AG04450 (cell line): ENCODE measurements around the gene EIF4G3. TPM values are rescaled to one million over a fixed set of nuclear protein-coding genes. Genes with fewer than 3 reads are reported as not detected.
A peak's percentile ranks its signal among the peaks of the same experiment; 100 is the strongest.
"Not testable (repeated sequence)": the region's sequence is repeated elsewhere in the genome, so short reads cannot be mapped to it uniquely, and the experiment has no call there.

Experiments
- CTCF ChIA-PET: fragments of 300-600, 350-600 bp; formaldehyde crosslinking; extraction: SDS; loops from one replicate; lab custom pipeline; 2022; ENCODE audit warnings: antibody characterized with exemption, inconsistent platforms; lab: Charles Lee
- POLR2A ChIA-PET: fragments of 350-600 bp; formaldehyde crosslinking; extraction: SDS; loops from one replicate; lab custom pipeline; 2021; ENCODE audit warnings: antibody characterized with exemption, inconsistent platforms; lab: Yijun Ruan, JAX
- DNase-seq: peaks from one replicate; pipeline ENCODE4 v3.0.0-alpha.2; 2011; ENCODE audit warnings: low read depth, low spot score
- H3K27ac ChIP-seq: one replicate; pipeline ENCODE4 v1.5.1; 2012; ENCODE audit warnings: low read depth, low read length, control low read depth
- H3K27me3 ChIP-seq: one replicate; pipeline ENCODE4 v1.6.0; 2012; ENCODE audit warnings: low read length; ENCODE audit not compliant: control insufficient read depth, insufficient read depth
- H3K4me3 ChIP-seq: 2 replicates; pipeline ENCODE4 v1.5.1; 2011; ENCODE audit warnings: mild to moderate bottlenecking, low read depth, low read length, control low read depth
- H3K9me3 ChIP-seq: 2 replicates; pipeline ENCODE4 v1.5.1; 2012; ENCODE audit warnings: low read length; ENCODE audit not compliant: control insufficient read depth, insufficient read depth
- polyA plus RNA-seq: library from polyadenylated mRNA; depleted of rRNA; stranded (reverse); fragments of >200 nt; gene quantifications from 2 replicates; pipeline ENCODE4 v1.2.3, GENCODE V29; 2011
- TF ChIP-seq, protein P1 (sequence below): IDR thresholded peaks from 2 replicates; pipeline ENCODE4 v1.5.1; 2011; ENCODE audit warnings: low read depth, low read length, control low read depth, inconsistent platforms

EIF4G3 gene
- polyA plus RNA-seq, 1 experiment, result 74.9 TPM

DNA sequence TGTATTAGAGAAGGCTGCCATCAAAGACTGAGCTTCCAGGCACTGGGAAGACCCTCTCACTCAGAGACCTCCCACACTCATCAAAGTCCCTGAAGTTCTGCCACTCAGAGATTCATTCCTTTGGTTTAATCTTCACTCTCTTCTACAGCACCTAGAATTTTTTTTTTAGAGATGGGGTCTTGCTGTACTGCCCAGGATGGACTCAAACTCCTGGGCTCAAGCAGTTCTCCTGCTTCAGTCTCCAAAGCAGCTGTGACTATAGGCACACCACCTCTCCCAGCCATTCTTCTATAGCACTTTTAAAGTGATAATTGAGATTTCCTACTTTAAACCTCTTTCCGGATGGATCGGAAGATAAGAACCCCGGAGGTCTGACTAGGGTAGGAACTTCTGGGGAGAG lies 385.9 kb downstream of the EIF4G3 start:
- Histone ChIP-seq H3K27ac (no peak overlapping the region), H3K4me3 (no peak overlapping the region), H3K27me3 (no peaks in the 10 kb centered on the region), H3K9me3 (no peaks in the 10 kb centered on the region)
- POLR2A ChIA-PET, result no interaction called here
- no peak for DNase-seq
- CTCF ChIA-PET, result no interaction called here
- TF ChIP-seq, protein P1, sequence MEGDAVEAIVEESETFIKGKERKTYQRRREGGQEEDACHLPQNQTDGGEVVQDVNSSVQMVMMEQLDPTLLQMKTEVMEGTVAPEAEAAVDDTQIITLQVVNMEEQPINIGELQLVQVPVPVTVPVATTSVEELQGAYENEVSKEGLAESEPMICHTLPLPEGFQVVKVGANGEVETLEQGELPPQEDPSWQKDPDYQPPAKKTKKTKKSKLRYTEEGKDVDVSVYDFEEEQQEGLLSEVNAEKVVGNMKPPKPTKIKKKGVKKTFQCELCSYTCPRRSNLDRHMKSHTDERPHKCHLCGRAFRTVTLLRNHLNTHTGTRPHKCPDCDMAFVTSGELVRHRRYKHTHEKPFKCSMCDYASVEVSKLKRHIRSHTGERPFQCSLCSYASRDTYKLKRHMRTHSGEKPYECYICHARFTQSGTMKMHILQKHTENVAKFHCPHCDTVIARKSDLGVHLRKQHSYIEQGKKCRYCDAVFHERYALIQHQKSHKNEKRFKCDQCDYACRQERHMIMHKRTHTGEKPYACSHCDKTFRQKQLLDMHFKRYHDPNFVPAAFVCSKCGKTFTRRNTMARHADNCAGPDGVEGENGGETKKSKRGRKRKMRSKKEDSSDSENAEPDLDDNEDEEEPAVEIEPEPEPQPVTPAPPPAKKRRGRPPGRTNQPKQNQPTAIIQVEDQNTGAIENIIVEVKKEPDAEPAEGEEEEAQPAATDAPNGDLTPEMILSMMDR, result no peak

DNA sequence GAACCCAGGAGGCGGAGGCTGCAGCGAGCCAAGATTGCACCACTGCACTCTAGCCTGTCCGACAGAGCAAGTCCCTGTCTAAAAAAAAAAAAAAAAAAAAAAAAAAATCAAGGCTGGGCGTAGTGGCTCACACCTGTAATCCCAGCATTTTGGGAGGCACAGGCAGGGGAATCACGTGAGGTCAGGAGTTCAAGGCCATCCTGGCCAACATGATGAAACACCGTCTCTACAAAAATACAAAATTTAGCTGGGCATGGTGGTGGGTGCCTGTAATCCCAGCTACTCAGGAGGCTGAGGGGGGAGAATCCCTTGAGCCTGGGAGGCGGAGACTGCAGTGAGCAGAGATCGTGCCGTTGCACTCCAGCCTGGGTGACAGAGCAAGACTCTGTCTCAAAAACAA lies 387.1 kb downstream of the EIF4G3 start:
- H3K9me3 ChIP-seq, H3K27ac ChIP-seq, DNase-seq, POLR2A ChIA-PET, H3K27me3 ChIP-seq, H3K4me3 ChIP-seq: not testable (repeated sequence)
- CTCF ChIA-PET, result interaction anchor here (0.7 to 2.3 kb wide), 3 partner anchors 88 to 406 kb away, joined by 5 to 8 read pairs (median 7); no protein-coding TSS in a partner anchor

DNA sequence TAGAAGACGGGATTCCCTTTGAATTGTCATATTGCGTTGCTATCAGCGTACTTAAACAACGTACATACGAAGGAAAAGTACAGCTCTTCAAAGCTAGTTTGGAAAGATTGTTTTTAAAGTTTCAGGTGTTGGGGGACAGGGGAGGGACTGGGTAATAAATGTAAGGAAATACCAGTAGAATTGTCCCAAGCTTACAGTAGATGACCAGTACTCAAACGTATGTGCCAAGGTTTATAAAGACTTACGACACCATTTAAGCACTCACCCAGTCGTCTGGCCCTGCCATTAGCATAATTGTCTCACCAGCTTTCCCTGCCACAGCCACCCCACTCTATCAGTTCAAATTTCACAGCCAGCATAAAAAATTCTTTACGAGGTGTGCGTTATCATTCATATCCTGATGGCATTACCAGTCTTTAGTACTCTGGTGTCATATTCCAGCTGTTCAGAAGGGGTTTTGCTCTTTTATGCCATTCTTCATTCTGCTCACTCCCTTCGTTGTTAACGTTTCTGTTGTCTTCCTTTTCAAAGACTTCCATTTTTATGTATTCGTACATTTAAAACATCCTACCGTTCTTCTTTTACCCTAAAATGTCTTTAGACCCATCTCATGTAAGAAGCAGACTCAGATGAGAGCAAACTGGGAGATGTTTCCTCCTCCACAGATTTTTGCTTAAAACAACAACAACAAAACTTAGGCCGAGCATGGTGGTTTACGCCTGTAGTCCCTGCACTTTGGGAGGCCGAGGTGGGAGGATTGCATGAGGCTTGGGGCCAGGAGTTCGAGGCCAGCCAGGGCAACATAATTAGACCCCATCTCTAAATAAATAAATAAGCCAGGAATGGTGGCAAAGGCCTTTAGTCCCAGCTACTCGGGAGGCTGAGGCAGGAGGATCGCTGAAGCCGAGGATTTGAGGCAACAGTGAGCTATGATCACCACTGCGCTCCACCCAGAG lies 388.6 kb downstream of the EIF4G3 start:
- POLR2A ChIA-PET, result interaction anchor here (0.9 to 2.4 kb wide), 2 partner anchors 79 to 91 kb away, joined by 3 to 8 read pairs; no protein-coding TSS in a partner anchor
- Histone ChIP-seq H3K4me3 (peak overlapping the region; percentile 94), H3K27me3 (no peaks in the 10 kb centered on the region), H3K27ac (peak overlapping the region; percentile 97), H3K9me3 (no peaks in the 10 kb centered on the region)
- TF ChIP-seq, protein P1, result no peak
- no peak for DNase-seq
- CTCF ChIA-PET, result interaction anchor here (1.3 to 2.3 kb wide), 2 partner anchors 91 to 407 kb away, joined by 5 to 8 read pairs; no protein-coding TSS in a partner anchor

DNA sequence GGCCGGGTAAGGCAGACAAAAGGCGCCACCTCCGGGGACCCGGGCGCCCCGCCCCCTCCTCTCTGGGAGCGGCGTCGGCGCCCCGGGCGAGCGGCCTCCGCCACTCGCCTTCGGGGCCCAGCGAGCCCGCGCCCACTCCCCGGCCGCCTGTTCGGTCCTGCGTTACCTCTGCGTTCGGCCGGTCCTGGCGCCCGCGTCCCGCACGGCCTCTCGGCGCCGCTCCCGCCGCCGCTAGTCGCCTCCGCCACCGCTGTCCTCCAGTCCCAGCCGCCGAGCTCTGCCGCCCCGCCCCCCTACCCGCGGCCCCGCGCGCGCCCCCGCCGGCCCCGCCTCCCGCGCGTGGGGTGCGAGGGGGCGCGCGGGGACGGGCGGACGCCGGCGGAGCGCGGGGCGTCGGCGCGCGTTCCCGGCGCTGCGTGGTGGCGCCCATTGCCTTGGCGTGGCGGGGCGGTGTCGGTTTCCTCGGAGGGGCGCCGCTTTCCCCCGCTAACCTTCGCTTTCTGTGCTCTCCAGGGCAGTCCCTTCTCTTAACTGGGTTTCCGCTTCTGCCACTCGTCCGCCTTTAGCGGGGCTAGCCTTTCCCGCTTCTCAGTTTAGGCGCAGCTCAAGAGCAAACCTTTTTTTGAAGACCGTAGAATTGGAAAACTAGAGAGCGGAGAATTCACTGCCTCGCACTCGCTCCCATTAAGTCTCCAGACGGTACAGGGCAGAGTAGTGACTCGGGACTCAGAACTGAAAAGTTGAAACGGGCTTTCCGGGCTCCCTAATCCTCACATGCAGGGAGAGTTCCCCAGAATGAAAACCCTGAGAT lies 389.5 kb downstream of the EIF4G3 start, which contains the start of gene HP1BP3:
HP1BP3 (minus strand) TSS at position 279 of the 811 bp plus-strand sequence. CDS start 6,867 bp downstream, outside the sequence.
- POLR2A ChIA-PET, result interaction anchor here (0.5 to 2.4 kb wide), 25 partner anchors 10 to 408 kb away, joined by 3 to 9 read pairs (median 4); partner anchors contain the start of genes KIF17 and SH2D5
- DNase-seq, result peak; percentile 15
- CTCF ChIA-PET, result interaction anchor here (1.0 to 2.3 kb wide), 2 partner anchors 91 to 408 kb away, joined by 7 to 8 read pairs; no protein-coding TSS in a partner anchor
- H3K27ac ChIP-seq, result peak within 1 kb of the TSS; percentile 97
- H3K4me3 ChIP-seq, result peak within 1 kb of the TSS; percentile 94
- H3K27me3 ChIP-seq, result no peaks in the 10 kb centered on the region
- no peaks in the 10 kb centered on the region for H3K9me3 ChIP-seq
- TF ChIP-seq, protein P1, result no peak
